Thoracic aorta (tissue), 2 donors: Measurements from ENCODE around the gene KRTAP12-1. TPM values are rescaled to one million over a fixed set of nuclear protein-coding genes. Genes with fewer than 3 reads are reported as not detected.

Experiments used
- ATAC-seq: fragments of 150-250 bp; one replicate; pipeline ENCODE4 v1.8.0; 2017; ENCODE audit warnings: low read depth; ENCODE audit not compliant: insufficient number of reproducible peaks, low FRiP score
- DNase-seq: peaks from one replicate; pipeline ENCODE4 v3.0.0-alpha.2; 2020; ENCODE audit warnings: low spot score
- H3K27ac ChIP-seq, 2 donors: fragments of 200-600 bp; sonication (generic); 1 replicate in 1 of 2; 2 replicates in 1 of 2; pipeline ENCODE4 v1.5.1; 2016; ENCODE audit warnings: mild to moderate bottlenecking in 2 of 2, moderate library complexity in 2 of 2
- H3K27me3 ChIP-seq: fragments of 200-600 bp; sonication (generic); replicated peaks from 2 replicates; pipeline ENCODE4 v1.6.0; 2016; ENCODE audit warnings: mild to moderate bottlenecking; ENCODE audit not compliant: insufficient read depth
- H3K36me3 ChIP-seq: fragments of 200-600 bp; sonication (generic); one replicate; pipeline ENCODE4 v1.5.1; 2016
- H3K4me1 ChIP-seq, 2 donors: fragments of 200-600 bp; sonication (generic); 1 replicate in 1 of 2; 2 replicates in 1 of 2; pipeline versions ENCODE4 v1.5.1 to v1.6.0; 2016; ENCODE audit warnings: low read depth in 2 of 2, mild to moderate bottlenecking in 1 of 2; ENCODE audit not compliant: control insufficient read depth in 1 of 2
- H3K4me3 ChIP-seq: fragments of 200-600 bp; sonication (generic); 2 replicates; pipeline ENCODE4 v1.5.1; 2016; ENCODE audit warnings: mild to moderate bottlenecking
- H3K9me3 ChIP-seq: fragments of 200-600 bp; sonication (generic); 2 replicates; pipeline ENCODE4 v1.5.1; 2016
- CTCF ChIP-seq: fragments of 200-600 bp; sonication (generic); IDR thresholded peaks from one replicate; pipeline ENCODE4 v1.5.1; 2019; ENCODE audit warnings: antibody characterized with exemption
- total RNA-seq, 2 donors: library from RNA; depleted of rRNA; stranded (reverse); fragments of >200 nt; gene quantifications; one replicate each; pipeline versions ENCODE4 v1.1.0 to v1.2.3, GENCODE V29; 2016

Gene KRTAP12-1
- total RNA-seq, 2 donors from 2014 or later = not detected

- DNase-seq (no peak), ATAC-seq (no peak)
- Histone ChIP-seq H3K27me3 (no peaks in the 10 kb centered on the region), H3K36me3 (no peaks in the 10 kb centered on the region), H3K27ac (no peak overlapping the region), H3K4me3 (no peak overlapping the region), H3K9me3 (peaks cover 3% of the 10 kb centered on the region), H3K4me1 (no peaks in the 10 kb centered on the region)
- no peak for TF ChIP-seq CTCF
These were observed 28.0 kb downstream of the KRTAP12-1 start for GRCh38 chr21:44653656-44654575.

GRCh38 chr21:44653123-44653522 is 28.8 kb downstream of the KRTAP12-1 start:
- no peak for DNase-seq
- Histone ChIP-seq H3K4me1 (no peaks in the 10 kb centered on the region), H3K27me3 (no peaks in the 10 kb centered on the region), H3K36me3 (no peaks in the 10 kb centered on the region), H3K4me3 (no peak overlapping the region), H3K9me3 (peaks cover 3% of the 10 kb centered on the region), H3K27ac (no peak overlapping the region)
- no peak for TF ChIP-seq CTCF
- no peak for ATAC-seq

GRCh38 chr21:44650973-44651675 is 30.8 kb downstream of the KRTAP12-1 start:
- Histone ChIP-seq H3K27me3 (no peaks in the 10 kb centered on the region), H3K4me1 (no peaks in the 10 kb centered on the region), H3K4me3 (no peak overlapping the region), H3K9me3 (peaks cover 2% of the 10 kb centered on the region), H3K36me3 (no peaks in the 10 kb centered on the region), H3K27ac (no peak overlapping the region)
- no peak for TF ChIP-seq CTCF
- ATAC-seq (no peak), DNase-seq (no peak)

- no peak for ATAC-seq
- DNase-seq = no peak
- no peak overlapping the region for H3K4me3 ChIP-seq
- TF ChIP-seq CTCF = no peak
- no peaks in the 10 kb centered on the region for H3K36me3 ChIP-seq
- no peak overlapping the region for H3K27ac ChIP-seq
- no peaks in the 10 kb centered on the region for H3K4me1 ChIP-seq
- H3K9me3 ChIP-seq = no peaks in the 10 kb centered on the region
- no peaks in the 10 kb centered on the region for H3K27me3 ChIP-seq
These were observed 31.5 kb downstream of the KRTAP12-1 start for GRCh38 chr21:44650265-44650972.
